Right cardiac atrium (tissue), 5 donors: ENCODE results near the gene CENPVL1. TPM values are rescaled to one million over a fixed set of nuclear protein-coding genes. Genes with fewer than 3 reads are reported as not detected.
A peak's percentile ranks its signal among the peaks of the same experiment; 100 is the strongest.

Experiments used
- ATAC-seq, 2 donors: fragments of 200-7000 bp; cut with Tn5 transposase; one replicate each; pipeline versions ENCODE4 v1.8.0 to v1.9.1; 2020; ENCODE audit warnings: moderate library complexity in 2 of 2, mild to moderate bottlenecking in 1 of 2
- DNase-seq, 3 donors: peaks; one replicate each; pipeline ENCODE4 v3.0.0-alpha.2; 2020
- H3K27ac ChIP-seq: one replicate; pipeline ENCODE4 v1.5.1; 2013; ENCODE audit warnings: mild to moderate bottlenecking, low read length, control low read depth, moderate library complexity
- H3K27me3 ChIP-seq: one replicate; pipeline ENCODE4 v1.6.1; 2013; ENCODE audit not compliant: control insufficient read depth, insufficient read depth
- H3K4me1 ChIP-seq: one replicate; pipeline ENCODE4 v1.6.1; 2013; ENCODE audit warnings: low read length; ENCODE audit not compliant: control insufficient read depth, insufficient read depth
- H3K4me3 ChIP-seq: one replicate; pipeline ENCODE4 v1.5.1; 2013; ENCODE audit warnings: low read length, control low read depth
- H3K9me3 ChIP-seq: one replicate; pipeline ENCODE4 v1.6.1; 2013; ENCODE audit warnings: low read length; ENCODE audit not compliant: control insufficient read depth
- WGBS: extraction: QIAGEN DNeasy Blood & Tissue Kit; methylation state at CpG from one replicate; pipeline ENCODE4 v1.1.7; 2013; 5-methylcytosine and 5-hydroxymethylcytosine counted together
- intact Hi-C, 4 donors: fragments of 100-400 bp; cut with DNase I; formaldehyde crosslinking; loops; one replicate each; pipeline versions ENCODE4 v1.11.0 to v1.14.0; 2022 to 2023
- polyA plus RNA-seq: library from polyadenylated mRNA; stranded (reverse); fragments of 200-250 nt; gene quantifications from one replicate; pipeline ENCODE4 v1.2.3, GENCODE V29; 2013
- total RNA-seq, 4 donors: library from RNA; stranded (reverse); fragmentation: NEBNext Ultra II Directional; extraction: Animal tissue kit (Norgen Biotek cat#: 25700); gene quantifications; one replicate each; pipeline ENCODE4 v1.2.1, GENCODE V29; 2021
- donor health status: healthy with polysubstance abuse.
- donor health status: DM: no; HTN: yes; CAD: no.
- donor health status: DM: no; HTN: no; CAD: no.
- donor health status: DM: no; HTN: yes; CAD: no; lungs with severe emphysema.
- donor health status: DM: yes; HTN: yes; CAD: no.

CENPVL1 gene
- total and polyA plus RNA-seq, 5 donors: not detected

DNA sequence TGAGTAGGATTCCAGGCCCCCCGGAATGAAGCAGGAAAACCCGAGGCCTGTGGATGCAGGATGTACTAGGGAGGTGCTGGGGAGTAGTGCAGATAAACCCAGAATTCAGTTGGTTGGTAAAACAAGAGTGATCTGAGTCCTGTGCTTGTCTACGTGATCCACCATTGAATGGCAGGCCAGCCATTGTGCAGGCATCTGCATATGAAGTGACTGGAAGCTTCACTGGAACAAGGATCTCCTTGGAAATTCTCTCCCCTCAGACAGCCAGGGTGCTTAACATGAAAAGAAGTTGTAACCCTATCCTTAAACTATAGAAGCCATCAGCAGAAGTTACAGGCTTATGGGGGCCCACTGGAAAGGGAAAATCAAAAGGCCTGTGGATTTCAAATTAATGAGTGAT lies 32.3 kb downstream of the CENPVL1 start:
- 77% methylated on average over 3 of the region's 3 CpGs for WGBS
- Histone ChIP-seq H3K9me3 (no peaks in the 10 kb centered on the region), H3K27ac (no peak overlapping the region), H3K27me3 (no peaks in the 10 kb centered on the region), H3K4me3 (peak overlapping the region; percentile 55), H3K4me1 (no peaks in the 10 kb centered on the region)
- ATAC-seq (no peak), DNase-seq (peak in 1 of 3 donors; percentile 22)
- intact Hi-C loops: no loop called here

DNA sequence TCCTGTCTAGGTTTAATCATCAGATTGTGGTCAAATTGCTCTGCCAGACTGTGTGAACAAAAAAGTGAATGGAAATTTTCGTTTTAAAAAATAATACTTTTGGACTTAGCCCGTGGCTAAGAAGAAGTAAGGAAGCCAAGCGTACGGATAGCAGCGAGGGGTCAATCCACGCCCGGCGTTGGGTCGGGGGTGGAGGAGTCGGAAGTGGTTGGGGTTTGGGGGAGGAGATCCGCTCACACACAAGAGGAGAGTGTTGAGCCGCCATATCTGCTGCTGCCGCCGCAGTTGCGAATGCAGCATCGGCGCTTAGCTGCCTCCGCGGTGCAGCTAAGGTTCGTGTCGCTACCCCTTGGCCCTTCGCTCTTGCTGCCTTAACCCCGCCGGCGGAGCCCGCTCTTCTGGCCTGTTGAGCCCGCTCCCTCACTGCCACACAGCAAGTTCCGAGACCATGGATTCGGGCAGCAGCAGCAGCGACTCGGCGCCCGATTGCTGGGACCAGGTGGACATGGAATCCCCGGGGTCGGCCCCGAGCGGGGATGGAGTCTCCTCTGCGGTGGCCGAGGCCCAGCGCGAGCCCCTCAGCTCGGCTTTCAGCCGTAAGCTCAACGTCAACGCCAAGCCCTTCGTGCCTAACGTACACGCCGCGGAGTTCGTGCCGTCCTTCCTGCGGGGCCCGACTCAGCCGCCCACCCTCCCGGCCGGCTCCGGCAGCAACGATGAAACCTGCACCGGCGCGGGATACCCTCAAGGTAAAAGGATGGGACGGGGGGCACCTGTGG lies 33.1 kb downstream of the CENPVL1 start, which contains the start of gene GSPT2:
Gene GSPT2, plus strand, starts transcription at position 264 of the 779 bp plus-strand sequence. Its CDS starts 185 bp downstream, at position 449.
- no peaks in the 10 kb centered on the region for H3K4me1 ChIP-seq
- WGBS: under 1% methylated on average over 63 of the region's 63 CpGs
- H3K27ac ChIP-seq: peak within 1 kb of the TSS; percentile 26
- peak within 1 kb of the TSS; percentile 55 for H3K4me3 ChIP-seq
- no peaks in the 10 kb centered on the region for H3K9me3 ChIP-seq
- intact Hi-C loops: no loop called here
- peak; percentile 98 to 99 for ATAC-seq
- H3K27me3 ChIP-seq: no peaks in the 10 kb centered on the region
- peak; percentile 66 to 86 (median 84) for DNase-seq

DNA sequence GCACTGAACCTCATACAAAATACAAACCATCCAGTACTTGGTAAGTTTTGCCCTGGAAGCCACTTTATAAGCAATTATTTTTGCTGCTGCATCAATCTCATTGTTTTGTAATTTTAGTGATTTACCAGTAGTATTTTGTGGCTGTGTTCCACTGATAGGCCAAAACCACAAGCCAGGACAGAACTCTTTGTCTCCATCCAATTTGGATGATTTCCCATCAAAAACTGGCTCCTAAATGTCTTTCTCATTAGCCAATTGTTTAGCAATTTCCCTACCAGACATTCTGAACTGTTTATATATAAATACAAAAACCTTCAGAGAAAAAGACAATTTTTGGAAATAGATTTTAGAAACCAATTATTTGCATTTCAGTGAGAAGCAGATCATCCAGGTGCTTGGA lies 37.4 kb downstream of the CENPVL1 start:
- DNase-seq (no peak), ATAC-seq (no peak)
- no peaks in the 10 kb centered on the region for H3K4me1 ChIP-seq
- H3K27me3 ChIP-seq: no peaks in the 10 kb centered on the region
- no peak overlapping the region for H3K27ac ChIP-seq
- no peak overlapping the region for H3K4me3 ChIP-seq
- H3K9me3 ChIP-seq: no peaks in the 10 kb centered on the region
- intact Hi-C loops: no loop called here

DNA sequence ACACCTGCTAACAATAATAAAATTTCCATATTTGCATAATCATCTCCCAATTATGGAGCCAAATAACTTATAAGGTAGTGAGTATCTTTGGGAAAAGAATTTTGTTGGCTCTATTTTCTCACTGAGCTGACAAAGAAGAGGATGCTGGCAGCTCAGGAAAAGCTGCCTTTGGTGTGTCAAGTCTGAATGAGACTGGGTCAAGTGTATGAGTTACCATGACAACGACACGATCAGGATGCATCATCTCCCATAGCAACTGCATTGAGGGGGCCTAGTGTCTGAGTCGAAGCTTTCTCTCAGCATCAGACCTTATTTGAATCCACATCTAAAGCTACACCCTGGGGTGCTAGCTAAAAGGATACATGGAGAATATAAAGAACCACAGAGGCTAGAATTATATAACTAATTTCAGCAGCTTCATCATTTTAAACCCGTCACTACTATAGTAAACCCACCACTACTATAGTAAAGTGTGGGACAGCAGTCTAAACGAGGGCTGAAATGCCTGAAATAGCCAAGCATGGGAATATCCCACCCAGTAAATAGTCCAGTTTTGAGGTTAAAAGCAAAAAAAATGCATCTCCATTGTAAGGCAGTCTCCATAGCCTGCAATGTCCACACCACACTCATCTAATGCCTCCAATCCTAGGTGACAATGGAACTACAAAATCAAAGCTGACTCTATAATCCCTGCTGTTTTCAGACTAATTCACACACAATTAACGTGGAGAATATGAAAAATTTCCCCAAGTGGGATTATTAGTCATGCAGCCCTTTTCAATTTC lies 48.9 kb downstream of the CENPVL1 start:
- ATAC-seq (no peak), DNase-seq (no peak)
- intact Hi-C loops: no loop called here
- Histone ChIP-seq H3K9me3 (no peaks in the 10 kb centered on the region), H3K4me3 (no peak overlapping the region), H3K27me3 (no peaks in the 10 kb centered on the region), H3K27ac (no peak overlapping the region), H3K4me1 (no peaks in the 10 kb centered on the region)
- WGBS: 50% methylated on average over 6 of the region's 6 CpGs

DNA sequence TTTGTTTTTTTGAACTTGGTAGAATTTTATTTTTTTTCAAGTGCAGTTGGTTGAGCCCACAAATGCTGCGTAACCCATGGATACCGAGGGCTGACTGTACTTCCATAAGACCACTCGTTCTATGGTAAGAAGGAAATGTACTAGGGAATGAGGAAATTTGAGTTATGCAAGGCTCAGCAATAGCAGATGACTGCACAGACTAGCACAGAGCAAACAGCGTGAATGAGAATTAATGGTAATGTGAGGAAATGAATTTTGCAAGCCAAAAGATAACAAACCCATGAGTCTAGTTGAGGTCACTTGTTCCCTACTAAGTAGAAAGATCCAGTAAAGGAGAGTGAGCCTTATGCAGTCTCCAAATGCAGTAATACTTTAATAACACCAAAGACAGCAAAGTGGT lies 50.3 kb downstream of the CENPVL1 start:
- Histone ChIP-seq H3K4me1 (no peaks in the 10 kb centered on the region), H3K4me3 (no peak overlapping the region), H3K9me3 (no peaks in the 10 kb centered on the region), H3K27me3 (no peaks in the 10 kb centered on the region), H3K27ac (no peak overlapping the region)
- ATAC-seq (no peak), DNase-seq (no peak)
- WGBS: 72% methylated on average over 4 of the region's 4 CpGs
- intact Hi-C loops: no loop called here

Other genes with a start within 250 kb of the CENPVL1 start
- under 1 TPM; 0.20 to 0.22 (median 0.20) TPM for gene NUDT11, start 213.9 kb upstream of the CENPVL1 start, total RNA-seq
- 0.20 TPM for gene NUDT11, start 213.9 kb upstream of the CENPVL1 start, polyA plus RNA-seq
- not detected for gene CENPVL3, start 91.6 kb upstream of the CENPVL1 start, total RNA-seq
- gene CENPVL3, start 91.6 kb upstream of the CENPVL1 start, polyA plus RNA-seq: not detected
- gene CENPVL2, start 27.7 kb upstream of the CENPVL1 start, total RNA-seq: not detected
- gene CENPVL2, start 27.7 kb upstream of the CENPVL1 start, polyA plus RNA-seq: not detected
- 10 to 100 TPM in 2 of 4 donors, 1 to 10 TPM in 2; 9.5 to 11.2 (median 10.0) TPM for gene GSPT2, start 32.9 kb downstream of the CENPVL1 start, total RNA-seq
- 6.5 TPM for gene GSPT2, start 32.9 kb downstream of the CENPVL1 start, polyA plus RNA-seq
- gene MAGED1, start 183.1 kb downstream of the CENPVL1 start, total RNA-seq: 100 to 1,000 TPM in 2 of 4 donors, 10 to 100 TPM in 2; 81.9 to 118 (median 97.2) TPM
- gene MAGED1, start 183.1 kb downstream of the CENPVL1 start, polyA plus RNA-seq: 51.2 TPM